ENCODE measurements around the gene STAP1. TPM values are rescaled to one million over a fixed set of nuclear protein-coding genes. Genes with fewer than 3 reads are reported as not detected.

Gene STAP1
- total and polyA plus RNA-seq, 7 donors, result 0.04 to 0.23 TPM; not detected in 5

DNA sequence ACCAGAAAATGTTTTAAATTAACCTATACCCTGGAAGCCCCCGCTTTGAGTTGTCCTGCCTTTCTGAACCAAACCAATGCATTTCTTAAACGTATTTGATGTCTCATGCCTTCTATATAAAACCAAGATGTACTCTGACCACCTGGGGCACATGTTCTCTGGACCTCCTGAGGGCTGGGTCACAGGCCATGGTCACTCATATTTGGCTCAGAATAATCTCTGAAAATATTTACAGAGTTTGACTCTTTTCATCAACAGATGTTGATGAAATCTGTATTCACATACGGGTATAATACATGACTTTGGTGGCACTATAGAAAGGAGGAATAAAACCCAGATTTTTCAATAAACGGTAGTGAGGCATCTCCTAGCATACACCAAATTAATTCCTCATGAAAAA, 55.7 kb downstream of the STAP1 start:
- intact Hi-C loops (cut with DNase I), result no loop called here

GRCh38 chr4:67615119-67615518, 56.6 kb downstream of the STAP1 start:
- no peak for DNase-seq
- Histone ChIP-seq H3K9me3 (peaks cover 6% of the 10 kb centered on the region), H3K4me3 (no peak overlapping the region), H3K36me3 (ENCODE audit: insufficient read depth in 1 of 2, low read depth in 1 of 2) (peaks cover 0 to 38% of the 10 kb centered on the region in 2 donors), H3K27ac (no peak overlapping the region), H3K4me1 (no peaks in the 10 kb centered on the region), H3K27me3 (ENCODE audit: insufficient read depth in 3 of 3, low read length in 2 of 3) (no peaks in the 10 kb centered on the region)
- intact Hi-C loops (cut with DNase I), result no loop called here
- no peak for ATAC-seq
- WGBS, 3 donors, result 93 to 97% (median 95%) methylated on average over 5 of the region's 5 CpGs
- TF ChIP-seq CTCF (IDR thresholded peaks at IDR 0.05), result no peak

More for the DNA sequence above, 55.7 kb downstream of the STAP1 start:
- Histone ChIP-seq H3K36me3 (ENCODE audit: insufficient read depth in 1 of 2, low read depth in 1 of 2) (peaks cover 0 to 29% of the 10 kb centered on the region in 2 donors), H3K4me1 (no peaks in the 10 kb centered on the region), H3K27me3 (ENCODE audit: insufficient read depth in 3 of 3, low read length in 2 of 3) (no peaks in the 10 kb centered on the region), H3K4me3 (no peak overlapping the region), H3K9me3 (peaks cover 9% of the 10 kb centered on the region), H3K27ac (no peak overlapping the region)
- DNase-seq, result no peak
- ATAC-seq, result no peak
- 95 to 97% (median 96%) methylated on average over 4 of the region's 4 CpGs for WGBS, 3 donors
- no peak for TF ChIP-seq CTCF (IDR thresholded peaks at IDR 0.05)

- 55 to 69% (median 61%) methylated on average over 1 of the region's 1 CpG for WGBS, 3 donors
- DNase-seq, result no peak
- Histone ChIP-seq H3K27ac (no peak overlapping the region), H3K27me3 (ENCODE audit: insufficient read depth in 3 of 3, low read length in 2 of 3) (no peaks in the 10 kb centered on the region), H3K9me3 (no peaks in the 10 kb centered on the region), H3K36me3 (ENCODE audit: insufficient read depth in 1 of 2, low read depth in 1 of 2) (peaks cover 0 to 52% of the 10 kb centered on the region in 2 donors), H3K4me3 (no peak overlapping the region), H3K4me1 (no peaks in the 10 kb centered on the region)
- TF ChIP-seq CTCF (IDR thresholded peaks at IDR 0.05), result no peak
- intact Hi-C loops (cut with DNase I), result no loop called here
- no peak for ATAC-seq
Measured at GRCh38 chr4:67616478-67616877, 58.0 kb downstream of the STAP1 start.

DNA sequence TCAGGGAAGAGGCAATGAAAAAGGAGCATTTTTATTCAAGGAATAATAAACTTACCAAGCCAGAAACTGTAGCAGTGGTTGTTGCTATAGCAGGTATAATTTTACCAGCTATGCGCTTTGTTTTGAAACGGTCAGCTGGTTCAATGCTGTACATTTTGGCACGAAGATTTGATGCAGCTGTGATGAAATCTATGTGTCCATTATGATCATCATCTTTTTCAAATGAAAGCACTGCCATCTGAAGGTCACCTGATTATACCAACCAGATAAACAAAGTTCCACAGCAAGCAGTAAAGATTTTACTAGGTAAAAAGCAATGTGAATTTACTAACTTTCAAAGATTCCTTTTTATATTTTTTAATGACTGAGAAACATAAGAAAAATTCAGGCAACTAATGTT, 66.4 kb downstream of the STAP1 start:
- Histone ChIP-seq H3K27me3 (ENCODE audit: insufficient read depth in 3 of 3, low read length in 2 of 3) (no peaks in the 10 kb centered on the region), H3K36me3 (ENCODE audit: insufficient read depth in 1 of 2, low read depth in 1 of 2) (peaks cover 7 to 91% of the 10 kb centered on the region in 2 donors), H3K9me3 (no peaks in the 10 kb centered on the region), H3K4me1 (no peaks in the 10 kb centered on the region), H3K4me3 (no peak overlapping the region), H3K27ac (no peak overlapping the region)
- no peak for ATAC-seq
- no peak for TF ChIP-seq CTCF (IDR thresholded peaks at IDR 0.05)
- intact Hi-C loops (cut with DNase I), result loop anchor here (5.0 to 10.0 kb wide), 3 partner anchors 42 to 130 kb away; no protein-coding TSS in a partner anchor
- no peak for DNase-seq
- WGBS, 3 donors, result 55 to 59% (median 57%) methylated on average over 3 of the region's 3 CpGs

GRCh38 chr4:67632492-67632891, 74.0 kb downstream of the STAP1 start:
- TF ChIP-seq CTCF (IDR thresholded peaks at IDR 0.05), result no peak
- Histone ChIP-seq H3K36me3 (ENCODE audit: insufficient read depth in 1 of 2, low read depth in 1 of 2) (peaks cover 0 to 71% of the 10 kb centered on the region in 2 donors), H3K4me1 (no peaks in the 10 kb centered on the region), H3K27ac (no peak overlapping the region), H3K4me3 (no peak overlapping the region), H3K9me3 (no peaks in the 10 kb centered on the region), H3K27me3 (ENCODE audit: insufficient read depth in 3 of 3, low read length in 2 of 3) (no peaks in the 10 kb centered on the region)
- DNase-seq (no peak), ATAC-seq (no peak)
- WGBS, 3 donors, result 86 to 93% (median 89%) methylated on average over 3 of the region's 3 CpGs
- intact Hi-C loops (cut with DNase I), result loop anchor here in 1 of 2 donors (5.0 kb wide), 1 partner anchor 40 kb away; no protein-coding TSS in a partner anchor
